Ascending aorta (tissue), 2 donors: Measurements from ENCODE around the gene GFPT2. TPM values are rescaled to one million over a fixed set of nuclear protein-coding genes. Genes with fewer than 3 reads are reported as not detected.
A peak's percentile ranks its signal among the peaks of the same experiment; 100 is the strongest.

Source experiments
- DNase-seq, 2 donors: peaks; one replicate each; pipeline ENCODE4 v3.0.0-alpha.2; 2019; ENCODE audit warnings: low spot score in 2 of 2
- H3K27ac ChIP-seq, 2 donors: fragments of 200-600 bp; sonication (generic); one replicate each; pipeline ENCODE4 v1.5.1; 2016 to 2017; ENCODE audit warnings: mild to moderate bottlenecking in 1 of 2
- H3K27me3 ChIP-seq: fragments of 200-600 bp; sonication (generic); one replicate; pipeline ENCODE4 v1.5.1; 2017
- H3K36me3 ChIP-seq, 2 donors: fragments of 200-600 bp; sonication (generic); one replicate each; pipeline ENCODE4 v1.5.1; 2016
- H3K4me1 ChIP-seq, 2 donors: fragments of 200-600 bp; sonication (generic); one replicate each; pipeline ENCODE4 v1.5.1; 2016 to 2017; ENCODE audit warnings: mild to moderate bottlenecking in 1 of 2
- H3K4me3 ChIP-seq, 2 donors: fragments of 200-600 bp; sonication (generic); one replicate each; pipeline ENCODE4 v1.5.1; 2016 to 2017; ENCODE audit warnings: mild to moderate bottlenecking in 1 of 2
- H3K9me3 ChIP-seq, 2 donors: fragments of 200-600 bp; sonication (generic); one replicate each; pipeline ENCODE4 v1.5.1; 2016
- CTCF ChIP-seq, 3 experiments: fragments of 200-600 bp in 2 of 3; fragments of 450-650 bp in 1 of 3; sonication (generic) in 2 of 3; IDR thresholded peaks; one replicate each; pipeline ENCODE4 v1.5.1; 2016 to 2019; ENCODE audit warnings: antibody characterized with exemption in 3 of 3, mild to moderate bottlenecking in 1 of 3, moderate library complexity in 1 of 3
- intact Hi-C: fragments of 100-400 bp; cut with DNase I; formaldehyde crosslinking; loops from one replicate; pipeline ENCODE4 v1.15.1; 2023
- total RNA-seq: library from RNA; depleted of rRNA; stranded (reverse); fragments of >200 nt; gene quantifications from one replicate; pipeline ENCODE4 v1.1.0, GENCODE V29; 2016

The GFPT2 gene
- total RNA-seq, 1 donor from 2014 or later: 25.2 TPM

GRCh38 chr5:180370861-180371641, 17.9 kb upstream of the GFPT2 start:
- H3K27ac ChIP-seq: no peak overlapping the region
- H3K27me3 ChIP-seq: no peaks in the 10 kb centered on the region
- intact Hi-C loops: no loop called here
- TF ChIP-seq CTCF (IDR thresholded peaks at IDR 0.05): no peak
- DNase-seq: no peak
- no peaks in the 10 kb centered on the region for H3K36me3 ChIP-seq
- no peaks in the 10 kb centered on the region for H3K4me1 ChIP-seq
- H3K4me3 ChIP-seq: no peak overlapping the region
- no peaks in the 10 kb centered on the region for H3K9me3 ChIP-seq

GRCh38 chr5:180367991-180368390, 14.9 kb upstream of the GFPT2 start:
- Histone ChIP-seq H3K4me1 (no peaks in the 10 kb centered on the region), H3K9me3 (no peaks in the 10 kb centered on the region), H3K27me3 (no peaks in the 10 kb centered on the region), H3K27ac (no peak overlapping the region), H3K4me3 (no peak overlapping the region), H3K36me3 (no peaks in the 10 kb centered on the region)
- intact Hi-C loops: no loop called here
- no peak for TF ChIP-seq CTCF (IDR thresholded peaks at IDR 0.05)
- no peak for DNase-seq

- Histone ChIP-seq H3K27ac (no peak overlapping the region), H3K9me3 (no peaks in the 10 kb centered on the region), H3K4me1 (no peaks in the 10 kb centered on the region), H3K4me3 (no peak overlapping the region), H3K36me3 (no peaks in the 10 kb centered on the region), H3K27me3 (no peaks in the 10 kb centered on the region)
- intact Hi-C loops: no loop called here
- DNase-seq: no peak
- TF ChIP-seq CTCF (IDR thresholded peaks at IDR 0.05): no peak
Observed at GRCh38 chr5:180367300-180367699, 14.2 kb upstream of the GFPT2 start.

- peak overlapping the region; percentile 8 to 44 for H3K27ac ChIP-seq
- H3K36me3 ChIP-seq: no peaks in the 10 kb centered on the region
- H3K4me1 ChIP-seq: no peaks in the 10 kb centered on the region
- no peaks in the 10 kb centered on the region for H3K9me3 ChIP-seq
- no peak for TF ChIP-seq CTCF (IDR thresholded peaks at IDR 0.05)
- peak in 1 of 2 donors; percentile 79 for DNase-seq
- peak overlapping the region in 1 of 2 donors; percentile 6 for H3K4me3 ChIP-seq
- H3K27me3 ChIP-seq: no peaks in the 10 kb centered on the region
- intact Hi-C loops: no loop called here
Observed at GRCh38 chr5:180366326-180366725, 13.2 kb upstream of the GFPT2 start.

- no peaks in the 10 kb centered on the region for H3K27me3 ChIP-seq
- H3K9me3 ChIP-seq: no peaks in the 10 kb centered on the region
- H3K4me1 ChIP-seq: no peaks in the 10 kb centered on the region
- no peak for TF ChIP-seq CTCF (IDR thresholded peaks at IDR 0.05)
- DNase-seq: no peak
- intact Hi-C loops: no loop called here
- H3K36me3 ChIP-seq: no peaks in the 10 kb centered on the region
- no peak overlapping the region for H3K4me3 ChIP-seq
- H3K27ac ChIP-seq: peak overlapping the region; percentile 8 to 44
Observed at GRCh38 chr5:180365829-180366228, 12.7 kb upstream of the GFPT2 start.
